SW 1271 (cell line): ENCODE results near the gene DSCAM.
"Not testable (repeated sequence)": the region's sequence is repeated elsewhere in the genome, so short reads cannot be mapped to it uniquely, and the experiment has no call there.

Experiments
- DNase-seq, 2 experiments: peaks; one replicate each; lab custom pipeline; 2025; lab: John Stamatoyannopoulos, UW

DSCAM gene

DNA sequence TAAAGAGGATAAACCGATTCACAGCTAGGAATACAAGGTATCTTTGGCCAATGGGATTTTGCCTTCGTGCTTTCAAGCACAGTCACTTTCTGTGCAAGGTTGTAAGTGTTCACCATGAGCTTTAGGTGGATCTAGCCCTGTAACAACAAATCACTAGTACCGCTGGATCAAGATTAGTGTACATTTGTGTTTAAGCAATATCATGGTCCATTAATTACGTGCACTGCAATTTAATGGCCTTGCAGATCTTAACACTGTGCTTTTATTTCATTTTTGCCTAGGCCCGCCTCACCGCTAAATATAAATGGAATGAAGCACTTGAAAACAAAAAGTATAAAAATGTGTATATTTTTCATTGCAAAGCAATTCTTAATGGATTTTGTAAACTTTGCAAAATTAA, 461.1 kb downstream of the DSCAM start:
- no peak for DNase-seq

GRCh38 chr21:40383951-40384350, 463.0 kb downstream of the DSCAM start:
- no peak for DNase-seq

GRCh38 chr21:40381111-40381510, 465.8 kb downstream of the DSCAM start:
- DNase-seq, result no peak

GRCh38 chr21:40379881-40380810, 466.8 kb downstream of the DSCAM start:
- DNase-seq, result no peak

GRCh38 chr21:40377135-40377534, 469.8 kb downstream of the DSCAM start:
- DNase-seq, result no peak

DNA sequence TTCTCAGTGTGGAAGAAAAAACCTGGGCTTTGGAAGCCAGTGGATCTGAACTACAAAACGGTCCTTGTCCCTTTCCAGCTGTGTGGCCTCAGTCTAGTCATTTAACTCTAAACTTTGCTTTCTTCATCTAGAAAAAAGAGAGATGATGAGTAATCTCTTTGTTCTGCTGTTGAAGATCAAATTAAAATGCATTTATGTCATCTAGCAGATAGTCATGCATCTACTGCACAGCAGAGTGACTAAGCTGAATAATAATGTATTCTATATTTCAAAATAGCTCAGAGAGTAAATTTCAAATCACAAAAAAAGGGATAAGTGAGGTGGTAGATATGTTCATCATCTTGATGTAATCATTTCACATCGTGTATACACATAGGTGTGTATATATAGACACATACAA, 473.2 kb downstream of the DSCAM start:
- no peak for DNase-seq

- no peak for DNase-seq
These were observed 474.5 kb downstream of the DSCAM start for GRCh38 chr21:40372506-40372905.

DNA sequence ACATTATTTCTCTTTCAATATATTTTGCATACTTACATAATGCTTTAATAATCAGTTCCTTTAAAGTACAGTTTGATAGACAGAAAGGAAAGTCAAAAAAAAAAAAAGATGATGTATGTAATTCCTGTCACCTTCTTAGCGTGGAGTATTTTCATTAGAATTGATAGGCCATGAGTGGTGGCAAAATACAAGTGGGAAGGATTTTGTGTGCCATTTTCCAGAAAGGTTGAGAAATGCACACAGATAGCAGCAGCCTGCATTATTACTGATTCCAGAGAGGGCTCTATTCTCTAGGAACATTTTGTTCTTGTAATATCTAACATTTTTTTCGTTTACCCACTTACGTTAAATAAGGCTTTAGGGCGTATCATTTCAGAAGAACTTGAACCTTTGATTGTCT, 475.6 kb downstream of the DSCAM start:
- DNase-seq, result no peak

- DNase-seq, result no peak
These were observed 490.3 kb downstream of the DSCAM start for GRCh38 chr21:40356644-40357043.

DNA sequence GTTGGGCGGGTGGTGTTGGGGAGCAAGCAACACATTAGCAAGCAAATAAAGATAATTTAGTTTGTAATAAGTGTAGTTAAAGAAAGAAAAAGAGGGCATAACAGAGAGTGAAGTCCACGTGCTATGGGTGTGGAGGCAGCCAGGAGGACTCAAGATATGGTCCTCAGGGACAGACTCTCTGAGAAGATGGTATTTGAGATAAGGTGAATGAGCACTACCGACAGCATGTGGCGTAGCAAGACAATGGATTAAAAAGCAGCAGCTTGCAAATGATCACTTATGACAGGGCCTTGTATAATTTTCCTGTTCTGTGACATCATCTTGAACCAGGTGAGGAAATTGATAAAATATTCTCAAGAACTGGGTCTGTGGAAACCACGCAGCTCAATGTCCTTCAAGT, 491.9 kb downstream of the DSCAM start:
- DNase-seq, result no peak

GRCh38 chr21:40351006-40351405, 496.0 kb downstream of the DSCAM start:
- DNase-seq, result no peak

- no peak for DNase-seq
These were observed 497.4 kb downstream of the DSCAM start for GRCh38 chr21:40349591-40349990.

DNA sequence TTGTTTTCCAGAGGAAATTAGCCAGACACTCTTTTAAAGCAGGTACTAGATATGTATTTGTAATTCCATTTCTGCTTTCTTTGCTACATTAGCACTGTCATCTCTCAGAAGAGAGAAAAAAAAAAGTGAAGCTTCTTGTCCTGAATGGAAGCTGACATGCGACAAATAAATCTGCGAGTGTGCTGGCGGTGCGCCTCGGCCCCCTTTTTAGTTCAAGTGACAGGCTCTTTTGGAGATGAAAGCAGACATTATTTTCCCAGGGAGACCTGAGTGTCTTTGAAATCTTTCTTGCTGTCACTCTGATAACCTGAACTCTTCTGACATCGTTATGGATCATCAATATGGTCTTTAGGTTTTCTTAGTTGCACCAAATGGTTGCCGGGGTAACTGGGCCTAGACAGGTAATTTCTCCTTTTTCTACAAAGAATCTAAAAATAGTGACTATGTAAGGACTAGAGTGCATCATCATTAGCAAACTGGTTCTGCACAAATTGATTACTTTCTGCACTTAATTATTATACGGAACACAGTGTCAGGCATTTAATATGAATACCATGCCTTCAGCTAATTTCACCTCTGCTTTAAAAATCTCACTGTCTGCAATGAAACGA, 501.1 kb downstream of the DSCAM start:
- no peak for DNase-seq

- DNase-seq, result no peak
These were observed 506.6 kb downstream of the DSCAM start for GRCh38 chr21:40340357-40340756.

GRCh38 chr21:40339050-40339449, 507.9 kb downstream of the DSCAM start:
- DNase-seq, result no peak

DNA sequence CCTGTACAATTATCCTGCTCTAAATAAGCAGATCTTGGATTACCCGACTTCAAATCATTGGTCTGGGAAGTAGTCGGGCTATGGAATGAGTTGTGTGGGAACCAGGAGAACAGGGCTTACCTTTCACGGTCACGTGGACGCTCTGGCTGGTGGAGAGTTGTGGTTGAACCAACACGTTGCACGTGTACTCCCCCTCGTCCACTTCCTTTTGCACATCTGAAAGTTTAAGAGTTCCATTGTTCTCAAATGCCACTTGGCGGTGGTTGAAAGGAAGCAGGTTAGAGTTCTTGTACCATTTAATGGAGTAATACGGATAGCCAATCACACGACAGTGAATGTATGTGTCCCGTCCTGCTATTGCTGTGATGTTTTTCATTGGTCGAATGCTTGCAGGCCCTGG, 509.0 kb downstream of the DSCAM start:
- DNase-seq, result no peak

- DNase-seq, result no peak
These were observed 511.3 kb downstream of the DSCAM start for GRCh38 chr21:40335704-40336103.

GRCh38 chr21:40334159-40334558, 512.8 kb downstream of the DSCAM start:
- DNase-seq, result no peak

- DNase-seq, result no peak
These were observed 513.2 kb downstream of the DSCAM start for GRCh38 chr21:40333731-40334130.

DNA sequence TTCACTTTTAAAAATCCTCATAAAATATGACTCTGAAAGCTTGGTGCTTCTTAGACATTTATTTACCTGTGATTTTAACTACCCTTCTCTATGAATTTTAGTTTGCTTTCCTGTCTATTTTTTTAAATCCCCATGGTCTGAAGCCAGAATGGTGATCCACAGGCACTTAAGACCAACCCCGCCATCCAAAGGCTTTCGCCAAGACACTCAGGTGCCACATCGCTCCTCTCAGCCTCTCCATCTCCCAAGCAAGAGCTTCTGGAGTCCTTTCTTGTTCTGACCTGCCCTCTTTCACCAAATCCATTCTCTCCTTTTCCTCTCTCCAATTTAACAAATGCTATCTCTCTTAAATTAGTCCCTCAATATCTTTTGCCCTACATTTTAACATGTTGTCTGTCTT, 515.2 kb downstream of the DSCAM start:
- no peak for DNase-seq

GRCh38 chr21:40331172-40331571, 515.8 kb downstream of the DSCAM start:
- no peak for DNase-seq

DNA sequence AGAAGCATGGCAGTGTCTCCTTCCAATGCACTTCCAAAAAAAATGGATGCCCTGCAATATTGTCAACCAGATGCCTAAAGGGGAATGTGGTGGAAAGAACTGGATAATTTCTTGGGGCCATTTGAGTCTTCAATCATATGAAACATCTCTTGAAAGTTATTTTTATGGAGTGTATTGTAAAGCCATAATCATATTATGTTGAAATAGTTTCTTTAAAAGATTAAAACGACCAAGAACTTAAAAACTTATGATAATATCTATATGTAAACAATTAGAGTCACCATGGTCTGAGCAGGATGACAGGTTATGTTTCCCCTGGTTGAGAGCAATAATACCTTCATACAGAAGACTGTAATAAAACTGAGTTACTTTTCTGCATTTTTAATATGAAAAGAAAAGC, 522.6 kb downstream of the DSCAM start:
- no peak for DNase-seq

DNA sequence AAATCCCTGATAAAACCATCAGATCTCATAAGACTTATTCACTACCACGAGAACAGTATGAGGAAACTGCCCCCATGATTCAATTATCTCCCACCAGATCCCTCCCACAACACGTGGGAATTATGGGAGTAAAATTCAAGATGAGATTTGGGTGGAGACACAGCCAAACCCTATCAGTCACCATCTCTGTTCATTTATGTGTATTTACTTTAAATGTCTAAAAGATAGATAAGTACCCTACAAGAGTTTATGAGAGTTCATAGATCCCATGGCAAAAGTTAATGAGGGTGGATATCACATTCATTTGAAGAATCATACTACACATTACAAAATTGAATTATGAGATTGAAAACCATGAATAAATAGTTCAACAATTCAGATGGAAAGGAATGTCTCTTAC, 526.2 kb downstream of the DSCAM start:
- not testable (repeated sequence) for DNase-seq

DNA sequence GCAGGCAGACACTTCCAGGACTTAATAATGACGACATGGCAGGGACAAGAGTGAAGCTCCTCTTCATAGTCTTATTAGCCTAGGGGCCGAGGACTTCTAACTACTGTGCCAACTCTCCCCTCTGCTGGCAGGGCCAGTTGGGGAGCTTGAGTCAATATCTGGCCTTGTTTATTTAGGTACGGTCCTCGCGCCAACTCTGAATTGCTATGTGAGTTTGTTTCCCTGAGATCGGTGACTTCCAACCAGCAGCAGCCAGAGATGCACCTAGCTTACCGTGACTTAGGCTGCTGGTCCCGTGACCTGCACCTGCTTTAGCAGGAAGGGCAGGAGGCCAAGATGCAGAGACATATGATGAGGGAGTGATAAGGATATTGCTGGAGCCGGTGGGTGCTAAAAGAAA, 528.6 kb downstream of the DSCAM start:
- no peak for DNase-seq
